Ectodermal cell (in vitro differentiated cells): ENCODE data around the gene CYBA.

Experiments used
- H3K27ac ChIP-seq: 2 replicates; pipeline ENCODE4 v1.7.0; 2013; ENCODE audit warnings: mild to moderate bottlenecking, low read depth, low read length; ENCODE audit not compliant: insufficient read depth, poor library complexity, severe bottlenecking
- H3K27me3 ChIP-seq: 2 replicates; pipeline ENCODE4 v1.7.0; 2013; ENCODE audit warnings: mild to moderate bottlenecking, low read length; ENCODE audit not compliant: insufficient read depth, control insufficient read depth, poor library complexity, severe bottlenecking
- H3K36me3 ChIP-seq: one replicate; pipeline ENCODE4 v1.7.0; 2013; ENCODE audit warnings: low read length; ENCODE audit not compliant: control insufficient read depth, insufficient read depth
- H3K4me1 ChIP-seq: one replicate; pipeline ENCODE4 v1.7.0; 2013; ENCODE audit warnings: low read length; ENCODE audit not compliant: control insufficient read depth, insufficient read depth
- H3K4me3 ChIP-seq: 2 replicates; pipeline ENCODE4 v1.7.0; 2013; ENCODE audit warnings: low read depth, low read length, control low read depth; ENCODE audit not compliant: insufficient read depth
- H3K9me3 ChIP-seq: 2 replicates; pipeline ENCODE4 v1.7.0; 2013; ENCODE audit warnings: mild to moderate bottlenecking, low read length, moderate library complexity; ENCODE audit not compliant: control insufficient read depth
- WGBS, 2 experiments: methylation state at CpG; one replicate each; pipeline ENCODE4 v1.1.7; 2013; ENCODE audit warnings: missing lambda C conversion rate in 2 of 2; 5-methylcytosine and 5-hydroxymethylcytosine counted together

The CYBA gene

DNA sequence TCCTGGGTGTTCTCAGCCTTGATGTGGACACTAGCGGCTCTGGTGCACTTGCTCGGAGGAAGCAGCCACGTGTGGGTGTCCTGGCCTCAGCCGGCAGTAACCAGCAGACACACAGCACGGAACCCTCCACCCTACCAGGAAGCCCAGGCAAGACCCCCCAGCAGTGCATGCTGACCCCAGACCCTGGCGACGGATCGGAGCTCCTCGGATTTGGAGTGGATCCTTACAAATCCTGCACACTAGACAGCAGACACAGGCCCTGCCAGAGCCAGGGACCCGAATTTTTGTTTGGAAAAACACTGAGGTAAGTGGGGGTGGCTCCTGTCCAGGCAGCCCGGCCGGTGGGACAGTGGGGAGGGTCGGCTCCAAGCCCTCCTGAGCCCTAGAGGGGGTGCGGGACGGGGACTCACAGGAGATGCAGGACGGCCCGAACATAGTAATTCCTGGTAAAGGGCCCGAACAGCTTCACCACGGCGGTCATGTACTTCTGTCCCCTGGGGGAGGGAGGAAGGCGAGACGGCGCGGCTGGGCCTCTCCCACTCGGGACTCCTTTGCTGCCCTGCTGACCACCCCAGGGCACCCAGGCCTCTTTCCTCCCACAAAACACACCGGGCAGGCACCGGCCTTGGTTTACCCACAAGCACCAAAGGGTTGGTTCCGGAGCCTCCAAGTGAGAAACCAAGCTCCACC lies 4.4 kb downstream of the CYBA start:
- Histone ChIP-seq H3K36me3 (no peaks in the 10 kb centered on the region), H3K4me1 (peaks cover 13% of the 10 kb centered on the region), H3K9me3 (no peaks in the 10 kb centered on the region), H3K27ac (no peak overlapping the region), H3K4me3 (no peak overlapping the region), H3K27me3 (no peaks in the 10 kb centered on the region)
- 93% methylated on average over 28 of the region's 28 CpGs for WGBS, 2 experiments

DNA sequence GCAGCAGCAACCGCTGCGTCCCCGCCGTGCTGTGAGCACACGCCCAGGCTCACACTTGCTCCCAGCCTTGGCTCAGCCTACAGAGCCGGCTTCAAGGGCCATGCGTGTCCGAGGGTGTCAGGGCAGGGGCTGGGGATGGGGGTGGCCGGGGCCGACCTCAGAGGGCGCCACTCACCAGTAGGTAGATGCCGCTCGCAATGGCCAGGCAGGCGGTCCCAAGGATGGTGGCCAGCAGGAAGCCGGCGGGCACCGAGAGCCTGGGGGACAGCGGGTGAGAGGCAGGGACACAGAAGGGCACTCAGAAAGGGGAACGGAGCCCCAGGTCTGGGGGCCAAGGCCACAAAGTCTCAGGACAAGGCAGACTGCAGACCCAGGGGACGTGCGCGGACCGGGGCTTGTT lies 4.9 kb downstream of the CYBA start:
- Histone ChIP-seq H3K36me3 (no peaks in the 10 kb centered on the region), H3K27ac (no peak overlapping the region), H3K4me1 (peaks cover 8% of the 10 kb centered on the region), H3K9me3 (no peaks in the 10 kb centered on the region), H3K27me3 (no peaks in the 10 kb centered on the region), H3K4me3 (no peak overlapping the region)
- WGBS, 2 experiments, result 90% methylated on average over 23 of the region's 23 CpGs

DNA sequence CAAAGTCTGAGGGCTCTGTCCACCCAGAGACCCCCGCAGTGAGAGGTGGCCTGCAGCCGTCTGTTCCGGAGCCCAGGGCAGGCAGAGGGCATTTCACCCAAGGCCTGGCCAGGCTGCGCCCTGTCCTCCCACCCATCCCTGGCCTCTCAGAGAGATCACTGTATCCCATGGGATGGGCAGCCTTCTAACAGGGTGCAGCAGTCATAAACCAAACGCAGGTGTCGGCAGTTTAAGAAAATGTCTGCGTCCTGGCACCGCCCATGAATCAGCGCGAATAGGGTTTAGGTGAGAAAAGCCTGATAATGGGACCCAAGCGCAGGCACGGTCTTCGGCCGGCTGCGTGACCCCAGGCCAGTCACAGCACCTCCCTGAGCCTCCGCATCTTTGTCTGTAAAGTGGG lies 5.4 kb downstream of the CYBA start:
- 95% methylated on average over 16 of the region's 16 CpGs for WGBS, 2 experiments
- Histone ChIP-seq H3K4me1 (peaks cover 8% of the 10 kb centered on the region), H3K4me3 (no peak overlapping the region), H3K36me3 (no peaks in the 10 kb centered on the region), H3K27me3 (no peaks in the 10 kb centered on the region), H3K9me3 (no peaks in the 10 kb centered on the region), H3K27ac (no peak overlapping the region)

DNA sequence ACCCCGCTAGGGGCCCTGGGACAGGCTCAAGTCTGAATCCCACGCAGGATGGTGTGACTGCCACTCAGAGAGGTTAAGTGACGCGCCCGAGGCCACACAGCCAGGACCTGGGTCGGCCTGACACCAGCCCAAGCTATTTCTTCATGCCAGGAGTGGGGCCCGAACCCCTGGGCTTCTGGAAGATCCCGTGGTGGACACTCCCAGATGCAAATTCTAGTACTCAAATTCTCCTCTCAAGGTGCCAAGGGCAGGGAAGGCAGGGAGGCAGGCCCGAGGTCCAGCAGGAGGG lies 7.3 kb downstream of the CYBA start:
- no peaks in the 10 kb centered on the region for H3K4me1 ChIP-seq
- 92 to 93% methylated on average over 9 of the region's 9 CpGs for WGBS, 2 experiments
- H3K9me3 ChIP-seq, result no peaks in the 10 kb centered on the region
- H3K4me3 ChIP-seq, result no peak overlapping the region
- no peak overlapping the region for H3K27ac ChIP-seq
- H3K36me3 ChIP-seq, result no peaks in the 10 kb centered on the region
- H3K27me3 ChIP-seq, result peaks cover 10% of the 10 kb centered on the region

DNA sequence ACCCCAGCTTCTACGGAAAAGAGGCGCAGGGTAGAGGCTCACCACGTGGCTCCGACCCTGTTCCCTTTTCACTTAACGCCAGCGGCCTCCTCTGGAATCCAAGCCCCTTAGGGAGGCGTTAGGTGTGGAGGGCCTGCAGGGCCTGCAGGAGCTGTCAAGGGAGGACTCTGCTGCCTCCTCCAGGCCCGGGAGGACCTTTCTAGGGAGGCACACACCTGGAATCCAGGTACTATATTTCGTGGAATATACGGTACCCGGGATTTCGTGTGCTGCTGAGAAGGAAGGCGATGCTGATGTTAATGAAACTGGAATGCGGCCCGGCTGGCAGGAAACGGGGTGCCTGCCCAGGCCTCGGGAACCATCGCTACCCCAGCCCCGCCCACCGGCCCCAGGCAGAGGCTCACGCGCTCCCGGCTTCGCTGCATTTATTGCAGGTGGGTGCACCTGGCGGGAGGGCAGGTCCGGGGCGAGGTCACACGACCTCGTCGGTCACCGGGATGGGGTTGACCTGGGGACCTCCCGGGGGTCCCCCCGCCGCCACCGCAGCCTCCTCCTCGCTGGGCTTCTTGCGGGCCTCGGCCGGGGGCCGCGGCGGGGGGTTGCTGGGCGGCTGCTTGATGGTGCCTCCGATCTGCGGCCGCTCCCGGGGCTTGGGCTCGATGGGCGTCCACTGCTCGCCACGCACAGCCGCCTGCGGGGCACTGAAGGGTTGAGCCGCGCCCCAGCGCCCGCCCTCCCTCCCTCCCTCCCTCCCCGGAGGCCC lies 7.8 kb downstream of the CYBA start:
- no peak overlapping the region for H3K4me3 ChIP-seq
- H3K4me1 ChIP-seq, result no peaks in the 10 kb centered on the region
- no peaks in the 10 kb centered on the region for H3K9me3 ChIP-seq
- H3K27ac ChIP-seq, result no peak overlapping the region
- peaks cover 10% of the 10 kb centered on the region for H3K27me3 ChIP-seq
- 92 to 93% methylated on average over 56 to 58 of the region's 58 CpGs for WGBS, 2 experiments
- no peaks in the 10 kb centered on the region for H3K36me3 ChIP-seq

DNA sequence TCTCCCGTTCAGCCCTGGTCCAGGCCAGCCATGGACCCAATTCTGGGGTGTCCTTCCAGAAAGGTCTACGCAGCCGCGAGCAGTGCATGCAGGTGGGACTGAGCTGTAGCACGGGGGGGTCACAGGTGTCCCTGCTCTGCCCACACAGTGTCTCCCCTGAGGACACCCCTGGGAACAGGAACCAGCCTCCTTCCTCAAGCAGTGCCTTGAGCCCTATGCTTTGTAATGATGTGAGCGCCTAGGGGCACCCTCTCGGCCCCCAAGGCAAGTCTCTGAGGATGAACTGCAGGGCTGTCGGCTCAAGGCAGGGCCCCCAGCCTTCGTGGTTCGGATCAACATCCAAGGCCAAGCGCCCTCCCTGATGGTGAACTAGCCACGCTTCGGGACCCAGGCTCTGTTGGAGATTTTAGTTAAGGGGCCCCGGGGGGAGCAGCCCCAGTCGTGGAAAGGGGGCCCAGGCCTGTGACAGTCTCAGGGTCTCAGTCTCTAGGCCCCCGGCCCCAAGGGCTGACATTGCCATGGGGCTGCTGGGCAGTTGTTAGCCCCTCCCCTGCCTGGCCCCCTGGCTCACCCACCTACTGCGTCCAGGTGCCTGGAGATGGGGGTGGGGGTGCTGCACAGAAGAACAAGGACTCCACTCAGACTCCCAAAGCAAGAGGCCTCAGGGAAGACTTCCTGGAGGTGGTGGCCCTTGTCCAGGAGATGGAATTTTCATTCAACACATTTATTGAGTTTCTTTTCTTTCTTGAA lies 10.2 kb downstream of the CYBA start:
- peaks cover 12% of the 10 kb centered on the region for H3K27me3 ChIP-seq
- WGBS, 2 experiments, result 89 to 91% methylated on average over 17 of the region's 17 CpGs
- no peaks in the 10 kb centered on the region for H3K4me1 ChIP-seq
- H3K36me3 ChIP-seq, result no peaks in the 10 kb centered on the region
- H3K27ac ChIP-seq, result no peak overlapping the region
- no peak overlapping the region for H3K4me3 ChIP-seq
- H3K9me3 ChIP-seq, result no peaks in the 10 kb centered on the region

DNA sequence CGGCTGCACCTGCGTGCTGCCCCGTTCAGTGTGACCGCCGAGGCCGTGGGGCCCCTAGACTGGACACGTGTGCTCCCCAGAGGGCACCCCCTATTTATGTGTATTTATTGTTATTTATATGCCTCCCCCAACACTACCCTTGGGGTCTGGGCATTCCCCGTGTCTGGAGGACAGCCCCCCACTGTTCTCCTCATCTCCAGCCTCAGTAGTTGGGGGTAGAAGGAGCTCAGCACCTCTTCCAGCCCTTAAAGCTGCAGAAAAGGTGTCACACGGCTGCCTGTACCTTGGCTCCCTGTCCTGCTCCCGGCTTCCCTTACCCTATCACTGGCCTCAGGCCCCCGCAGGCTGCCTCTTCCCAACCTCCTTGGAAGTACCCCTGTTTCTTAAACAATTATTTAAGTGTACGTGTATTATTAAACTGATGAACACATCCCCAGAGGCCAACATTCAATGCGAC lies 10.8 kb downstream of the CYBA start:
- Histone ChIP-seq H3K27ac (no peak overlapping the region), H3K36me3 (no peaks in the 10 kb centered on the region), H3K27me3 (peaks cover 18% of the 10 kb centered on the region), H3K9me3 (no peaks in the 10 kb centered on the region), H3K4me3 (no peak overlapping the region), H3K4me1 (no peaks in the 10 kb centered on the region)
- WGBS, 2 experiments, result 91 to 92% methylated on average over 11 to 13 of the region's 13 CpGs

DNA sequence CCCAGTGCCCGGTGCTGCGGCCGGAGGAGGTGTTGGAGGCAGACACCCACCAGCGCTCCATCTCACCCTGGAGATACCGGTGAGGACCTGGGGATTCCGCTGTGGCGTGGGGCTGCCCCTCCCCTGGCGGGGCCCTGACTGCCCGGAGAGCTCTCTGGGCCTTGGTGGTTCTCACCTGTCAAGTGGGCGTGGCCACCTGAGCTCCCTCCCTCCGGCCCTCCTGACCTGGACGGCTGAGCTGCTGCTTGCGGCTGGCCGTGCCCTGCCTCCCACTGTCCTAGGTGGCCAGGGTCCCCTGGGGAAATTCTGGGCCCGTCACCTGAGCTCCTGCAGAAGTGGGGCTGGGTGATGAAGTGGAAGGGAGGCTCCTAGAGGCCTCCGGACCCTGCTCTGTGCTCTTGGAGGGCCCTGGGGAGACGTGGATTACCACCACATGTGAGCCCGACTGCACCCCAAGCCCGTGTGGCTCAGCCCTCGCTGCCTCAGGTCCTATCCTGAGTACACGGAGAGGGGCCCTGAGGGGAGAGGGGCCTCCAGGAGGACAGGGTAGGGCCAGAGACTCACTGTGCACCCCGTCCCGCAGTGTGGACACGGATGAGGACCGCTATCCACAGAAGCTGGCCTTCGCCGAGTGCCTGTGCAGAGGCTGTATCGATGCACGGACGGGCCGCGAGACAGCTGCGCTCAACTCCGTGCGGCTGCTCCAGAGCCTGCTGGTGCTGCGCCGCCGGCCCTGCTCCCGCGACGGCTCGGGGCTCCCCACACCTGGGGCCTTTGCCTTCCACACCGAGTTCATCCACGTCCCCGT lies 11.4 kb downstream of the CYBA start:
- H3K27me3 ChIP-seq, result peaks cover 24% of the 10 kb centered on the region
- H3K27ac ChIP-seq, result no peak overlapping the region
- peaks cover 6% of the 10 kb centered on the region for H3K4me1 ChIP-seq
- H3K9me3 ChIP-seq, result no peaks in the 10 kb centered on the region
- no peak overlapping the region for H3K4me3 ChIP-seq
- 78 to 82% methylated on average over 45 of the region's 45 CpGs for WGBS, 2 experiments
- H3K36me3 ChIP-seq, result no peaks in the 10 kb centered on the region

DNA sequence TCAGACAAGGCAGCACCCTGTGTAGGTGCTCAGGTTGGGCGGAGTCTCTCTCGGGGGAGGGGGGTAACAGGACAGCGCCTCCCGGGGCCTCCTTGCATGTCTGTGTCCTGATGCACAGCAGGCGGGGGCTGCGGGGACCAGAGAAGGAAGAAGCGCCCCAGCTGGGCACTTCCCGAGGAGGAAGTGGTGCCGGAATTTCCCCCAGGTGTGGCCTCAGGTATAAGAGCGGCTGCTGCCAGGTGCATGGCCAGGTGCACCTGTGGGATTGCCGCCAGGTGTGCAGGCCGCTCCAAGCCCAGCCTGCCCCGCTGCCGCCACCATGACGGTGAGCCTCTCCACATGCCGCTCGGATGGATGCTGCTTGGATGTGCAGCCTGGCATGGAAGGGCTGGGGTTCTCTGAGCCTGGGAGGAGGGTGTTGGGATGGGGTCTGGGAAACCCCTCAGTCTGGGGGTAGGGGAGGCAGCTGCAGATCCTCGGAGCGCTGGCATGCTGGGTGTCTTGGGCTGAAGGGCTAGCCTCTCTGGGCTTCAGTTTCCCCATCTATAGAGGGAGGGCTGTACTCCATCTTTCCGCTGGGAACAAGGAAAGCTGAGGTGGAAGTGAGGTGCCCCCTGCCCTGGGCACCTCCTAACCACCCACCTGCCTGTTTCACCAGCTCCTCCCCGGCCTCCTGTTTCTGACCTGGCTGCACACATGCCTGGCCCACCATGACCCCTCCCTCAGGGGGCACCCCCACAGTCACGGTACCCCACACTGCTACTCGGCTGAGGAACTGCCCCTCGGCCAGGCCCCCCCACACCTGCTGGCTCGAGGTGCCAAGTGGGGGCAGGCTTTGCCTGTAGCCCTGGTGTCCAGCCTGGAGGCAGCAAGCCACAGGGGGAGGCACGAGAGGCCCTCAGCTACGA lies 12.3 kb downstream of the CYBA start, which contains the start of gene IL17C:
IL17C (plus strand) TSS at position 250 of the 908 bp plus-strand sequence; CDS start at position 320, 70 bp downstream.
- Histone ChIP-seq H3K27ac (no peak within 1 kb of the TSS), H3K9me3 (no peaks in the 10 kb centered on the region), H3K4me3 (no peak within 1 kb of the TSS), H3K27me3 (peaks cover 30% of the 10 kb centered on the region), H3K4me1 (peaks cover 10% of the 10 kb centered on the region), H3K36me3 (no peaks in the 10 kb centered on the region)
- 77 to 80% methylated on average over 27 of the region's 27 CpGs for WGBS, 2 experiments
